AG04449 (cell line): ENCODE data around the gene SCARB2.

Experiments used
- CTCF ChIA-PET: fragments of 350-600 bp; formaldehyde crosslinking; extraction: SDS; loops from one replicate; lab custom pipeline; 2021; ENCODE audit warnings: antibody characterized with exemption; lab: Yijun Ruan, JAX
- POLR2A ChIA-PET: fragments of 400-600, 350-600 bp; formaldehyde crosslinking; extraction: SDS; loops from one replicate; lab custom pipeline; 2020; ENCODE audit warnings: antibody characterized with exemption, inconsistent platforms; lab: Yijun Ruan, JAX
- DNase-seq: peaks from one replicate; pipeline ENCODE4 v3.0.0-alpha.2; 2010; ENCODE audit warnings: low read depth, low spot score
- H3K4me3 ChIP-seq: 2 replicates; pipeline ENCODE4 v1.5.1; 2011; ENCODE audit warnings: low read depth, mild to moderate bottlenecking, control low read depth, low read length
- TF ChIP-seq, protein P1 (sequence below): IDR thresholded peaks from one replicate; pipeline ENCODE4 v1.5.1; 2011; ENCODE audit warnings: mild to moderate bottlenecking, moderate library complexity, low read length, control low read depth, inconsistent platforms; ENCODE audit not compliant: insufficient read depth; ENCODE audit errors: missing control alignments

The SCARB2 gene

DNA sequence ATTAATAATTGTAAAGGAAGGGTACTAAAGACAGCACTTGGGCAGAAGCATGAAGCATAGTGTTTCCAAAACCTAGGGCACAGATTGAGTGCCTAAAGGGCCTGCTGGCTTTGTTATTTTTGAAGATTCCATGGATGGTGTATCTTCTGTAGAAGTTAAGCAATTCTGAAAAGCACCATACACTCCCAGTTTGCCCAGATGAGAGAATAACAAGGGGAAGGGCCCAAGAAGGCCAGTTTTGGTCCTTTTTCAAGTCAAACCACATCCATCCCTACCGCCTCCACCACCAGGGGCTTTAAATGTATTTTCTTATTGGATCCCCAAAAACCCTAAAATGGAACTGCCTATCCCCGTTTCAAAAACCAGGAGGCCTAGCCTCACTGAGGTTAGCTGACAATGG lies 17.2 kb downstream of the SCARB2 start:
- CTCF ChIA-PET: interaction anchor here (2.8 kb wide), 1 partner anchor 17 kb away, joined by 22 read pairs; no protein-coding TSS in a partner anchor
- H3K4me3 ChIP-seq: no peak overlapping the region
- TF ChIP-seq, protein P1, sequence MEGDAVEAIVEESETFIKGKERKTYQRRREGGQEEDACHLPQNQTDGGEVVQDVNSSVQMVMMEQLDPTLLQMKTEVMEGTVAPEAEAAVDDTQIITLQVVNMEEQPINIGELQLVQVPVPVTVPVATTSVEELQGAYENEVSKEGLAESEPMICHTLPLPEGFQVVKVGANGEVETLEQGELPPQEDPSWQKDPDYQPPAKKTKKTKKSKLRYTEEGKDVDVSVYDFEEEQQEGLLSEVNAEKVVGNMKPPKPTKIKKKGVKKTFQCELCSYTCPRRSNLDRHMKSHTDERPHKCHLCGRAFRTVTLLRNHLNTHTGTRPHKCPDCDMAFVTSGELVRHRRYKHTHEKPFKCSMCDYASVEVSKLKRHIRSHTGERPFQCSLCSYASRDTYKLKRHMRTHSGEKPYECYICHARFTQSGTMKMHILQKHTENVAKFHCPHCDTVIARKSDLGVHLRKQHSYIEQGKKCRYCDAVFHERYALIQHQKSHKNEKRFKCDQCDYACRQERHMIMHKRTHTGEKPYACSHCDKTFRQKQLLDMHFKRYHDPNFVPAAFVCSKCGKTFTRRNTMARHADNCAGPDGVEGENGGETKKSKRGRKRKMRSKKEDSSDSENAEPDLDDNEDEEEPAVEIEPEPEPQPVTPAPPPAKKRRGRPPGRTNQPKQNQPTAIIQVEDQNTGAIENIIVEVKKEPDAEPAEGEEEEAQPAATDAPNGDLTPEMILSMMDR: no peak
- POLR2A ChIA-PET: no interaction called here
- DNase-seq: no peak

DNA sequence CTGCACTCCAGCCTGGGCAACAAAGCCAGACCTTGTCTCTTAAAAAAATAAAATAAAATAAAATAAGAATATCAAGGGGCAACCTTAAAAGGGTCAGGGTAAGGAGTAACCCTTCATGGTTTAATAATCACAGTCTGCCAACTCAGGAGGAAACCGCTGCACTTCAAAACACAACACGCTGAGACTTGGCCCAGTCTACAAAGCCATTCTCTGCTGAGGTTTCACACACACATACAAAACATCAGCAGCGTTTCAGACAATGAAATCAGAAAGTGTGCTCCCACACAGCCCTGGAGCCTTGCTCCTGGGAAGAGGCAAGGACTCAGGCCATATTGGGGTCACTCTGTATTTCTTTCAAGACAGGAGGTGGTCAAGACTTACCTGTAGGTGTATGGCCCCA lies 18.3 kb downstream of the SCARB2 start:
- H3K4me3 ChIP-seq: no peak overlapping the region
- ChIA-PET CTCF (interaction anchor here (1.0 kb wide), 1 partner anchor 16 kb away, joined by 4 read pairs; no protein-coding TSS in a partner anchor), POLR2A (no interaction called here)
- TF ChIP-seq, protein P1: no peak
- no peak for DNase-seq

DNA sequence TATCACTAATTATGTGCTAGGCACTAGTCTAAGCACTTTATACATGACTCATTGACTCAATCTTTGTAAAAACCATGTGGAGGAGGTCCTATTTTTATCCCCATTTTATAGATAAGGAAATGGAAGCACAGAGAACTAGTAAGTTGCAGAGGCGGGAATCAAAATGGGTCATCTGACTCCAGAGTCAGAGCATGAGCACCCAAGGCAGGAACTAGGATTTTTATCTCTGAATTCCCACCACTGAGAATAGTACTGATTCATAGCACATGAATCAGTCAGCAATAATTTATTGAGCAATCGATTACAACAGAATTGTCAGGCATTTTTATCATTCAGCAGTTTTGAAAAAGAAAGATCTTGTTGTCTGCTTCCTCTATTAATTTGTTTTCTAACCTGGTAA lies 19.3 kb downstream of the SCARB2 start:
- TF ChIP-seq, protein P1: no peak
- CTCF ChIA-PET: interaction anchor here (2.0 kb wide), 1 partner anchor 14 kb away, joined by 22 read pairs; no protein-coding TSS in a partner anchor
- no peak overlapping the region for H3K4me3 ChIP-seq
- POLR2A ChIA-PET: no interaction called here
- DNase-seq: peak; percentile 80

DNA sequence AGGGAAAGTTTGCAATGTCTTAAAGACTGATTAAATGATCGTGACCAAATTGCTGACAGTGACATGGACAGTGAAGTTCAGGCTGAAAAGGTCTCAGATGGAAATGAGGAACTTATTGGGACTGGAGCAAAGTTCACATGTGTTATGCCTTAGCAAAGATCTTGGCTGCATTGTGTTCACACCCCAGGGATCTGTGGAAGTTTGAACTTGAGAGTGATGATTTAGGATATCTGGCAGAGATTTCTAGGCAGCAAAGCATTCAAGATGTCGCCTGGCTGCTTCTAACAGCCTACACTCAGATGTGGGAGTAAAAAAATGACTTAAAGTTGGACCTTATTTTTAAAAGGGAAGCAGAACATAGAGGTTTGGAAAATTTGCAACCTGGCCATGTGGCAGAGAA lies 21.4 kb downstream of the SCARB2 start:
- TF ChIP-seq, protein P1: no peak
- ChIA-PET POLR2A (no interaction called here), CTCF (interaction anchor here (1.0 to 1.6 kb wide), 2 partner anchors 10 to 13 kb away, joined by 4 read pairs; no protein-coding TSS in a partner anchor)
- DNase-seq: no peak
- no peak overlapping the region for H3K4me3 ChIP-seq

DNA sequence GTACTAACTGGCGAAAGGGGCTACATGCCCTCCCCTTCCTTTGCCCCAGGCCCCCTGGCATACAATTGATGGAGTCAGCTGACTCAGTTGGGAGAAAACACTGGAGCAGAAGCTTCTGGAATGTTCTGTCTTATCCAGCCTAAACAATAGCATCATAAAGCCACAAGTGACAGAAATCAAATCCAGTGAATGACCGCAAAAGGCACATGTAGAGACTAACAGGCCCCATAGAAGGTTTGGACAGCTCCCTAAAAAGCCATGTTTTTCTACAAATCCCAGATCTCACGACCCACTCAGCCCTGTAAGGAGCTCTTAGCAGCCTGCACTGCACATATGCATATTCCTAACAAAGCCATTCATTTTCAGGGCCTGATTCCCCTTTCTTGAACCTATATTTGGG lies 25.1 kb downstream of the SCARB2 start:
- no peak overlapping the region for H3K4me3 ChIP-seq
- ChIA-PET POLR2A (no interaction called here), CTCF (interaction anchor here (0.9 to 3.8 kb wide), 4 partner anchors 8 to 315 kb away, joined by 3 to 64 read pairs (median 3); no protein-coding TSS in a partner anchor)
- DNase-seq: no peak
- TF ChIP-seq, protein P1: no peak

DNA sequence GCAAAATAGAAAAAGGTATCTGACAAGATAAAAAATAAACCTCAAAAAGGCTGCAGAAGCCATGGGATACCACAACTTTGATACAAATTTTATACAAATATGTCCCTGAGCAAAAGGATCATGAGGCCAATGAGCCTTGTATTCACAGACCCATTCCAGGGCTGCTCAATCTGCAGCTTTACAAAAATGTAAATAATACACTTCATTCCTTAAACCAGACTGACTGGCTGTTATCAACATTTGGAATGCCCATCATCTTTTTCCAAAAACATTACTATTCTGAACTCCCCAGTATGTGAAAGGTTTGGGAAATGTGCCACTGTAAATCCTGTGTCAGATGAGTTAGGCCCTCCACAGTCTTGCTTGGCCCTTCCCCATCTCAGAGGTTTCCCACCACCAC lies 25.5 kb downstream of the SCARB2 start:
- TF ChIP-seq, protein P1: no peak
- DNase-seq: no peak
- H3K4me3 ChIP-seq: no peak overlapping the region
- CTCF ChIA-PET: interaction anchor here (0.9 to 3.8 kb wide), 4 partner anchors 8 to 315 kb away, joined by 3 to 64 read pairs (median 3); no protein-coding TSS in a partner anchor
- POLR2A ChIA-PET: interaction anchor here (0.6 kb wide), 1 partner anchor 673 kb away, joined by 4 read pairs; no protein-coding TSS in a partner anchor
